K562 (cell line): Measurements from ENCODE around the gene ATPAF2. TPM values are rescaled to one million over a fixed set of nuclear protein-coding genes. Genes with fewer than 3 reads are reported as not detected.

ENCODE experiments used
- E2F3 ChIP-seq: fragments of 250-450 bp; sonication (Bioruptor Pico); IDR thresholded peaks from 2 replicates; pipeline ENCODE4 v1.4.0; 2020; ENCODE audit warnings: mild to moderate bottlenecking
- MEF2D ChIP-seq: conservative IDR thresholded peaks from 2 replicates; pipeline ENCODE4 v1.6.1; 2016; ENCODE audit warnings: low read depth, missing genetic modification characterization, missing compliant biosample characterization
- MIER1 ChIP-seq: fragments of 450-650 bp; IDR thresholded peaks from 2 replicates; pipeline ENCODE4 v1.6.1; 2016; ENCODE audit warnings: antibody characterized with exemption, mild to moderate bottlenecking, low read depth
- NCOA1 ChIP-seq: fragments of 450-650 bp; IDR thresholded peaks from 2 replicates; pipeline ENCODE4 v1.6.1; 2016; ENCODE audit warnings: low read depth
- PCBP1 ChIP-seq: fragments of 200-400 bp; formaldehyde crosslinking; IDR thresholded peaks from 2 replicates; pipeline ENCODE4 v1.6.1; 2018; ENCODE audit warnings: mild to moderate bottlenecking, low read depth, low read length; ENCODE audit not compliant: poor library complexity, severe bottlenecking
- PURB ChIP-seq: sonication (generic); formaldehyde crosslinking; IDR thresholded peaks from 2 replicates; pipeline ENCODE4 v1.9.0; 2021; ENCODE audit warnings: low read depth, mild to moderate bottlenecking, missing genetic modification reagents
- TARDBP ChIP-seq: fragments of 450-650 bp; IDR thresholded peaks from 2 replicates; pipeline ENCODE4 v1.6.1; 2016
- ZNF274 ChIP-seq: IDR thresholded peaks from 2 replicates; pipeline ENCODE4 v1.6.1; 2011; ENCODE audit warnings: low read depth, mild to moderate bottlenecking, low read length, moderate library complexity, borderline replicate concordance
- ZNF644 ChIP-seq: fragments of 200-800 bp; sonication (Bioruptor generic); IDR thresholded peaks from 2 replicates; pipeline ENCODE4 v1.6.1; 2016; ENCODE audit warnings: low read depth, missing genetic modification characterization, missing compliant biosample characterization
- ZNF780A ChIP-seq: fragments of 250-450 bp; sonication (Bioruptor Pico); IDR thresholded peaks from 2 replicates; pipeline ENCODE4 v1.5.0; 2021; ENCODE audit warnings: mild to moderate bottlenecking
- ZSCAN29 ChIP-seq: fragments of 450-650 bp; IDR thresholded peaks from 2 replicates; pipeline ENCODE4 v1.6.1; 2017
- ZSCAN32 ChIP-seq: fragments of 450-650 bp; formaldehyde crosslinking; IDR thresholded peaks from 2 replicates; pipeline ENCODE4 v1.4.0; 2020; ENCODE audit warnings: mild to moderate bottlenecking, moderate library complexity
- polyA plus RNA-seq, 8 experiments: library from polyadenylated mRNA; depleted of rRNA in 4 of 8; stranded (reverse) in 5 of 8; unstranded in 3 of 8; fragments of >200 nt; fragmentation: Nextera tagmentation in 2 of 8; fragmentation: Illumina TruSeq in 1 of 8; extraction: Ambion mirVana in 2 of 8; extraction: Trizol in 1 of 8; gene quantifications; 2 replicates each; pipeline versions ENCODE4 v1.2.1 to v1.2.3, GENCODE V29; 2011 to 2014; ENCODE audit warnings: inconsistent platforms in 1 of 8, missing spikeins in 1 of 8
- total RNA-seq, 7 experiments: library from RNA; depleted of rRNA in 6 of 7; stranded (reverse); fragments of >200 nt in 6 of 7; fragmentation: Illumina TruSeq in 2 of 7; extraction: Trizol in 2 of 7; gene quantifications; 2 replicates each; pipeline versions ENCODE4 v1.2.1 to v1.2.3, GENCODE V29; 2011 to 2021; ENCODE audit warnings: low replicate concordance in 1 of 7
- TF ChIP-seq, protein P1 (sequence below), 2 experiments: IDR thresholded peaks in 1 of 2; conservative IDR thresholded peaks in 1 of 2; 2 replicates each; pipeline ENCODE4 v1.6.1; 2016; ENCODE audit warnings: low read depth in 2 of 2, mild to moderate bottlenecking in 1 of 2, missing compliant biosample characterization in 1 of 2, missing genetic modification characterization in 1 of 2, moderate library complexity in 1 of 2
- TF ChIP-seq, protein P2 (sequence below): fragments of 250-450 bp; sonication (Bioruptor Pico); IDR thresholded peaks from 2 replicates; pipeline ENCODE4 v1.5.0; 2020; ENCODE audit warnings: mild to moderate bottlenecking, borderline replicate concordance
- TF ChIP-seq, protein P3 (sequence below), 2 experiments: fragments of 250-450 bp in 1 of 2; fragments of 450-650 bp in 1 of 2; sonication (Bioruptor Pico) in 1 of 2; IDR thresholded peaks; 2 replicates each; pipeline versions ENCODE4 v1.6.1 to v1.8.0; 2016 to 2021; ENCODE audit warnings: mild to moderate bottlenecking in 2 of 2, moderate library complexity in 2 of 2, missing compliant biosample characterization in 1 of 2, missing genetic modification characterization in 1 of 2
- TF ChIP-seq, protein P4 (sequence below): IDR thresholded peaks from 2 replicates; pipeline ENCODE4 v1.6.1; 2011; ENCODE audit warnings: borderline replicate concordance, low read depth, mild to moderate bottlenecking, moderate library complexity, low read length; ENCODE audit not compliant: insufficient read depth, poor library complexity, severe bottlenecking

ATPAF2 gene
- total and polyA plus RNA-seq, 9 of the 15 experiments (the other 6 are each of a cell fraction or from before 2014, with no cell fraction given), result 2.1 to 19.2 (median 11.3) TPM

DNA sequence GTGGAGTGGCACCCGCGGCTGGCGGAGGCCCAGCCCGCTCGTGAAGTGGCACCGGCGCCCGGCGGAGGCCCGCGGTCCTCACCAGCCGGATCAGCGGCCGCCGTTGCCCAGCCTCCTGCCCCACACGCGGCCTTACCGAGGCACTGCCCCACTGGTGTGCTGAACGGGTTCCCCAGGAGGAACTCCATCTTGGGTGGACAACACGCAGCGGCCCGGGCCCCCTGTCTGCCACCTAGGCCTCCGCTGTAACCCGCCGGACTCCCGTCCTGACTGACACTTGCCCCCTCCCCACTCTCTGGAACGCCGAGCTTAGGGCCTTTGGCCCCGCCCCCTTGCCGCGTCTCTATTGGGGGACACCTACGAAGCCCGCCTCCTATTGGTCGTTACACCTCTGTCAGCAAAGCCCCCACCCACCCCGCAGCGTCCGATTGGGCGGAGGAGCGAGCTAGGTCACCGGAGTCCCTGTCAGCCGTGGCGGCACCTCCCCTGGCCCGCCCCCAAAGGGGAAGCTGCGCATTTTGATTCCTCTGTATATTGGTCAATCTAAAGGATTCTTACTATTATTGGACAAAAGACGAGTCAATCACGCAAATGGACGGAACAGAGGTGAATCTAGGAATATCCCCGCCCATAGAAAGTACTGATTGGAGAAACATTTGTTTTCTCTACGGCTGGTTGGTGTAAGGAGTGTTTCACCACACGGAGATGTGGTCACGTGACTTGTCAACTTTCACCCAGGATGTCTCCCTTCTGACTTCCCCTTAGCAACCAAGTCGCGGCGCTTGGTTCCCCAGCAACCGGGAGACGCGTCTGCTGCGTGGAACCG lies 66.6 kb downstream of the ATPAF2 start, which contains the start of the genes DRC3 and TOM1L2 (continued):
- TF ChIP-seq, protein P1, sequence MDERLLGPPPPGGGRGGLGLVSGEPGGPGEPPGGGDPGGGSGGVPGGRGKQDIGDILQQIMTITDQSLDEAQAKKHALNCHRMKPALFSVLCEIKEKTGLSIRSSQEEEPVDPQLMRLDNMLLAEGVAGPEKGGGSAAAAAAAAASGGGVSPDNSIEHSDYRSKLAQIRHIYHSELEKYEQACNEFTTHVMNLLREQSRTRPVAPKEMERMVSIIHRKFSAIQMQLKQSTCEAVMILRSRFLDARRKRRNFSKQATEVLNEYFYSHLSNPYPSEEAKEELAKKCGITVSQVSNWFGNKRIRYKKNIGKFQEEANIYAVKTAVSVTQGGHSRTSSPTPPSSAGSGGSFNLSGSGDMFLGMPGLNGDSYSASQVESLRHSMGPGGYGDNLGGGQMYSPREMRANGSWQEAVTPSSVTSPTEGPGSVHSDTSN (CRISPR knock-in tag; IDR thresholded peaks at IDR 0.05; ENCODE audit: low read depth), result peak; percentile 91
- TF ChIP-seq, protein P1 (tag; conservative IDR thresholded peaks at IDR 0.05; ENCODE audit: low read depth), result peak; percentile 100
- no peak for TF ChIP-seq ZNF644 (tag)
- no peak for TF ChIP-seq TARDBP
- TF ChIP-seq MEF2D (tag), result no peak
- no peak for TF ChIP-seq MIER1
- no peak for TF ChIP-seq ZNF274
- TF ChIP-seq PCBP1, result no peak
- TF ChIP-seq, protein P2, sequence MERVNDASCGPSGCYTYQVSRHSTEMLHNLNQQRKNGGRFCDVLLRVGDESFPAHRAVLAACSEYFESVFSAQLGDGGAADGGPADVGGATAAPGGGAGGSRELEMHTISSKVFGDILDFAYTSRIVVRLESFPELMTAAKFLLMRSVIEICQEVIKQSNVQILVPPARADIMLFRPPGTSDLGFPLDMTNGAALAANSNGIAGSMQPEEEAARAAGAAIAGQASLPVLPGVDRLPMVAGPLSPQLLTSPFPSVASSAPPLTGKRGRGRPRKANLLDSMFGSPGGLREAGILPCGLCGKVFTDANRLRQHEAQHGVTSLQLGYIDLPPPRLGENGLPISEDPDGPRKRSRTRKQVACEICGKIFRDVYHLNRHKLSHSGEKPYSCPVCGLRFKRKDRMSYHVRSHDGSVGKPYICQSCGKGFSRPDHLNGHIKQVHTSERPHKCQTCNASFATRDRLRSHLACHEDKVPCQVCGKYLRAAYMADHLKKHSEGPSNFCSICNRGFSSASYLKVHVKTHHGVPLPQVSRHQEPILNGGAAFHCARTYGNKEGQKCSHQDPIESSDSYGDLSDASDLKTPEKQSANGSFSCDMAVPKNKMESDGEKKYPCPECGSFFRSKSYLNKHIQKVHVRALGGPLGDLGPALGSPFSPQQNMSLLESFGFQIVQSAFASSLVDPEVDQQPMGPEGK (CRISPR knock-in tag), result no peak
- TF ChIP-seq ZSCAN32 (CRISPR knock-in tag), result no peak
- TF ChIP-seq, protein P3, sequence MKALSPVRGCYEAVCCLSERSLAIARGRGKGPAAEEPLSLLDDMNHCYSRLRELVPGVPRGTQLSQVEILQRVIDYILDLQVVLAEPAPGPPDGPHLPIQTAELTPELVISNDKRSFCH (CRISPR knock-in tag; IDR thresholded peaks at IDR 0.05), result no peak
- TF ChIP-seq, protein P3 (tag; IDR thresholded peaks at IDR 0.05), result no peak
- TF ChIP-seq, protein P4, sequence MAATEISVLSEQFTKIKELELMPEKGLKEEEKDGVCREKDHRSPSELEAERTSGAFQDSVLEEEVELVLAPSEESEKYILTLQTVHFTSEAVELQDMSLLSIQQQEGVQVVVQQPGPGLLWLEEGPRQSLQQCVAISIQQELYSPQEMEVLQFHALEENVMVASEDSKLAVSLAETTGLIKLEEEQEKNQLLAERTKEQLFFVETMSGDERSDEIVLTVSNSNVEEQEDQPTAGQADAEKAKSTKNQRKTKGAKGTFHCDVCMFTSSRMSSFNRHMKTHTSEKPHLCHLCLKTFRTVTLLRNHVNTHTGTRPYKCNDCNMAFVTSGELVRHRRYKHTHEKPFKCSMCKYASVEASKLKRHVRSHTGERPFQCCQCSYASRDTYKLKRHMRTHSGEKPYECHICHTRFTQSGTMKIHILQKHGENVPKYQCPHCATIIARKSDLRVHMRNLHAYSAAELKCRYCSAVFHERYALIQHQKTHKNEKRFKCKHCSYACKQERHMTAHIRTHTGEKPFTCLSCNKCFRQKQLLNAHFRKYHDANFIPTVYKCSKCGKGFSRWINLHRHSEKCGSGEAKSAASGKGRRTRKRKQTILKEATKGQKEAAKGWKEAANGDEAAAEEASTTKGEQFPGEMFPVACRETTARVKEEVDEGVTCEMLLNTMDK, result peak; percentile 18
- TF ChIP-seq ZNF780A (CRISPR knock-in tag), result no peak
- no peak for TF ChIP-seq NCOA1
- TF ChIP-seq E2F3 (CRISPR knock-in tag), result no peak
- no peak for TF ChIP-seq ZSCAN29
- TF ChIP-seq PURB (CRISPR knock-in tag), result no peak
